ENCODE data around the gene SPON1. TPM values are rescaled to one million over a fixed set of nuclear protein-coding genes. Genes with fewer than 3 reads are reported as not detected.

Gene SPON1
- total and polyA plus RNA-seq, 8 donors: 0.83 to 17.5 (median 1.7) TPM

- H3K9me3 ChIP-seq: no peaks in the 10 kb centered on the region
- intact Hi-C loops (cut with DNase I): no loop called here
- TF ChIP-seq, protein P1, sequence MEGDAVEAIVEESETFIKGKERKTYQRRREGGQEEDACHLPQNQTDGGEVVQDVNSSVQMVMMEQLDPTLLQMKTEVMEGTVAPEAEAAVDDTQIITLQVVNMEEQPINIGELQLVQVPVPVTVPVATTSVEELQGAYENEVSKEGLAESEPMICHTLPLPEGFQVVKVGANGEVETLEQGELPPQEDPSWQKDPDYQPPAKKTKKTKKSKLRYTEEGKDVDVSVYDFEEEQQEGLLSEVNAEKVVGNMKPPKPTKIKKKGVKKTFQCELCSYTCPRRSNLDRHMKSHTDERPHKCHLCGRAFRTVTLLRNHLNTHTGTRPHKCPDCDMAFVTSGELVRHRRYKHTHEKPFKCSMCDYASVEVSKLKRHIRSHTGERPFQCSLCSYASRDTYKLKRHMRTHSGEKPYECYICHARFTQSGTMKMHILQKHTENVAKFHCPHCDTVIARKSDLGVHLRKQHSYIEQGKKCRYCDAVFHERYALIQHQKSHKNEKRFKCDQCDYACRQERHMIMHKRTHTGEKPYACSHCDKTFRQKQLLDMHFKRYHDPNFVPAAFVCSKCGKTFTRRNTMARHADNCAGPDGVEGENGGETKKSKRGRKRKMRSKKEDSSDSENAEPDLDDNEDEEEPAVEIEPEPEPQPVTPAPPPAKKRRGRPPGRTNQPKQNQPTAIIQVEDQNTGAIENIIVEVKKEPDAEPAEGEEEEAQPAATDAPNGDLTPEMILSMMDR (IDR thresholded peaks at IDR 0.05): no peak
- FAIRE-seq: no peak
- no peak overlapping the region for H3K27ac ChIP-seq
- H3K36me3 ChIP-seq: no peaks in the 10 kb centered on the region
- 100% methylated on average over 1 of the region's 1 CpG for WGBS, 2 donors
- H3K27me3 ChIP-seq: no peaks in the 10 kb centered on the region
- H3K4me1 ChIP-seq: no peaks in the 10 kb centered on the region
- DNase-seq: no peak
- ATAC-seq: no peak
- H3K4me3 ChIP-seq: no peak overlapping the region
Measured at GRCh38 chr11:14070896-14071295, 108.4 kb downstream of the SPON1 start.

DNA sequence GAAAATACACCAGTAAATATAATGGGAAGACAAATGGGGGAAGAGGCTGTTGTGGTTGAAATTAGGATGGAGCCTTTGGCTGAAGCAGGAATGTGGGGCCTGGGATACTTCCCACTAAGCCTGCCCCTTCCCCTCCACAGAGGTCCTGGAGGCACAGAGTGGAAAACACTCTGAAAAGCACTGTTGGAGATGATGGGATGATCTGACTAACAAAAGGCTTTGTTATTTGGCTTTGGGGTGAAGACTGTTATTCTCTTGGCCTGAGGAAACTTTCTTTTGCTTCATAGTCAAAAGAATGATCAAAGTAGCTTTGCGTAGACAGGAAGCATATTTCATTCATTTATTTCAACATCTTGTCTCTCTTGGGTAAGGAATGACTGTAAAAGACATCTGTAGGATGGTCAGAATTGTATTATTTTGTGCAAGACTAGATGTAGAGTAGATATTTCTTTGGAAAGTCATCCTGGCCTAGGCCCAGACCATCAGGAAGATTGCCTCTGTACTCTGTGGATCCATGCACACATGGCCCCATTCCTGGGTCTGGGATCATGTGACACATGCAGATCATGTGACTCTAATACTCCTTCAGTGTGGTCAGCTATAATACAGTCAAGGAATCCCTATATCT lies 111.4 kb downstream of the SPON1 start:
- ATAC-seq: peak in 3 of 4 donors; percentile 47 to 75 (median 55)
- Histone ChIP-seq H3K9me3 (no peaks in the 10 kb centered on the region), H3K27me3 (no peaks in the 10 kb centered on the region), H3K36me3 (no peaks in the 10 kb centered on the region), H3K27ac (no peak overlapping the region), H3K4me1 (no peaks in the 10 kb centered on the region), H3K4me3 (no peak overlapping the region)
- no peak for FAIRE-seq
- no peak for DNase-seq
- 92 to 96% methylated on average over 1 of the region's 1 CpG for WGBS, 2 donors
- intact Hi-C loops (cut with DNase I): no loop called here
- TF ChIP-seq, protein P1 (IDR thresholded peaks at IDR 0.05): no peak

- WGBS, 2 donors: 74 to 79% methylated on average over 10 of the region's 10 CpGs
- H3K27ac ChIP-seq: no peak overlapping the region
- H3K36me3 ChIP-seq: no peaks in the 10 kb centered on the region
- DNase-seq (no peak), FAIRE-seq (no peak), ATAC-seq (no peak)
- TF ChIP-seq, protein P1 (IDR thresholded peaks at IDR 0.05): no peak
- H3K4me1 ChIP-seq: no peaks in the 10 kb centered on the region
- intact Hi-C loops (cut with DNase I): no loop called here
- no peaks in the 10 kb centered on the region for H3K9me3 ChIP-seq
- no peak overlapping the region for H3K4me3 ChIP-seq
- no peaks in the 10 kb centered on the region for H3K27me3 ChIP-seq
Measured at GRCh38 chr11:14075118-14076078, 112.9 kb downstream of the SPON1 start.

DNA sequence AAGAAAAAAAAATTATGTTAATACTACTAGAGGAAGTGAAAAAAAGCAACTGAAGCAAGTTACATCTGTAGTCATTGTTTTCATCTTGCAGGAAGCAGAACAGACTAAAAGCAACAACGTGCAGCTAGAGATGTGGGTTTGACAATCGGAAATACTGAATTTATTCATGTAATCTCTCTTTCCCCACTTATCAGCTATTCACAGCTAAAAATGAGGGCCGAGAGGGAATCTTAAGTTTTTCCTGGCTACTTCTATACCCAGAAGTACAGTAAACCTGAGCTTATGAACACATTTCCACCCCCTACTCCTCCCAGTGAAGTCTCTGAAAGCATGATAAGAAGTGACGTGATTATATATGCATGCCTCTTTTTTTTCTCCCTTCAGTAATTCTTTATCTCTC lies 116.5 kb downstream of the SPON1 start:
- TF ChIP-seq, protein P1 (IDR thresholded peaks at IDR 0.05): no peak
- no peak for ATAC-seq
- intact Hi-C loops (cut with DNase I): no loop called here
- DNase-seq: no peak
- H3K4me1 ChIP-seq: no peaks in the 10 kb centered on the region
- no peak overlapping the region for H3K27ac ChIP-seq
- H3K4me3 ChIP-seq: no peak overlapping the region
- no peaks in the 10 kb centered on the region for H3K27me3 ChIP-seq
- no peaks in the 10 kb centered on the region for H3K9me3 ChIP-seq
- no peaks in the 10 kb centered on the region for H3K36me3 ChIP-seq
- 34 to 41% methylated on average over 4 of the region's 4 CpGs for WGBS, 2 donors
- no peak for FAIRE-seq

All from pancreas (tissue), 10 donors.